Thyroid gland (tissue), 4 donors: Measurements from ENCODE around the gene ITGA1. TPM values are rescaled to one million over a fixed set of nuclear protein-coding genes. Genes with fewer than 3 reads are reported as not detected.
A peak's percentile ranks its signal among the peaks of the same experiment; 100 is the strongest.

Experiments used
- DNase-seq, 2 donors: peaks; one replicate each; pipeline ENCODE4 v3.0.0-alpha.2; 2019
- H3K27ac ChIP-seq, 3 donors: fragments of 200-600 bp; sonication (generic); 1 replicate in 2 of 3; 2 replicates in 1 of 3; pipeline ENCODE4 v1.5.1; 2016 to 2019; ENCODE audit warnings: mild to moderate bottlenecking in 1 of 3, moderate library complexity in 1 of 3
- H3K27me3 ChIP-seq: fragments of 200-600 bp; sonication (generic); one replicate; pipeline ENCODE4 v1.5.1; 2019
- H3K36me3 ChIP-seq, 2 donors: fragments of 200-600 bp; sonication (generic); one replicate each; pipeline ENCODE4 v1.5.1; 2016 to 2019
- H3K4me1 ChIP-seq, 2 donors: fragments of 200-600 bp; sonication (generic); one replicate each; pipeline ENCODE4 v1.5.1; 2017 to 2019
- H3K4me3 ChIP-seq, 3 donors: fragments of 200-600 bp; sonication (generic); replicated peaks in 1 of 3; 1 replicate in 2 of 3; 2 replicates in 1 of 3; pipeline ENCODE4 v1.5.1; 2016; ENCODE audit warnings: mild to moderate bottlenecking in 1 of 3
- H3K9me3 ChIP-seq: fragments of 200-600 bp; sonication (generic); one replicate; pipeline ENCODE4 v1.5.1; 2017
- CTCF ChIP-seq, 6 experiments: fragments of 200-600 bp in 3 of 6; fragments of 450-650 bp in 3 of 6; sonication (generic) in 3 of 6; IDR thresholded peaks; one replicate each; pipeline ENCODE4 v1.5.1; 2016 to 2019; ENCODE audit warnings: antibody characterized with exemption in 6 of 6, mild to moderate bottlenecking in 2 of 6, inconsistent platforms in 1 of 6, moderate library complexity in 1 of 6
- POLR2A ChIP-seq, 2 donors: fragments of 450-650 bp; IDR thresholded peaks; one replicate each; pipeline ENCODE4 v1.6.1; 2017; ENCODE audit warnings: antibody characterized with exemption in 2 of 2, mild to moderate bottlenecking in 2 of 2, moderate library complexity in 1 of 2
- WGBS, 2 donors: methylation state at CpG; one replicate each; pipeline ENCODE4 v1.1.5; 2017; 5-methylcytosine and 5-hydroxymethylcytosine counted together
- intact Hi-C: fragments of 100-400 bp; cut with DNase I; formaldehyde crosslinking; loops from one replicate; pipeline ENCODE4 v1.15.1; 2023
- total RNA-seq, 4 donors: library from RNA; depleted of rRNA; stranded (reverse); fragments of >200 nt; gene quantifications; one replicate each; pipeline ENCODE4 v1.2.3, GENCODE V29; 2016

ITGA1 gene
- total RNA-seq, 4 donors from 2014 or later: 38.7 to 85.9 (median 52.6) TPM

DNA sequence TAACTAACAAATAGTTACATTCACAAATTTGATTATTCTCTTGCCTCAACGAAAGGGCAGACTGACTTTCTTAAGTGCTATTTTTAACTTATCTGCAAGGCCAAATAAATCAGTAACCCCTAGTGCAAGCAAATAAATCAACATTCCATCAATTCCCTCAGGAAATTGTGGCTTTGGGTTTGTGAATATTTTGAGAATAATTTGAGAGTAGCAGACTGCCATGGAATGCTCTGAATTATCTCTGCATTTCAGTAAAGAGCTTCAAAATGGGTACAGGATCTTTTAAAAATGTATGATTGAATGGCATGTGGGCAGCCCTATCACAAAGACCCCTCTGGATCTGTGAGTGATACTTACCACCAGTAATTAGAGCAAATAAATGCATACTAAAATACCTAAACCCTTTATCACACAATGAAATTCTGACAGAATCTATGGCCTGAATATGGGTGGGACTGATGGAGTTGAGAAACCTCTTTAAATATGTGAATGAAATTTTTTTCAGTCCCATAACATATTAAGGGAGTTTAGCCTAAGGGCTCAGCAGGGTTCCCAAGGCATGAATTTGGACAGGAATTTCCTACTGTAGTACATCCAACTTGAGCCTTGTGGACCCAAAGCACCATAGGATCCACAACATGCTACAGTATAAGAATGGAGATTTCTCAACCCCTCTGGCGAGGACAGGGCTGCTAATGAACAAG lies 109.0 kb downstream of the ITGA1 start:
- Histone ChIP-seq H3K27me3 (no peaks in the 10 kb centered on the region), H3K27ac (peak overlapping the region in 1 of 3 donors; percentile 11), H3K36me3 (no peaks in the 10 kb centered on the region), H3K9me3 (no peaks in the 10 kb centered on the region), H3K4me3 (no peak overlapping the region), H3K4me1 (no peaks in the 10 kb centered on the region)
- intact Hi-C loops: no loop called here
- DNase-seq: no peak
- TF ChIP-seq CTCF (IDR thresholded peaks at IDR 0.05): no peak
- no peak for TF ChIP-seq POLR2A (IDR thresholded peaks at IDR 0.05)
- WGBS, 2 donors: 84 to 90% methylated on average over 2 of the region's 2 CpGs

GRCh38 chr5:52897238-52897614 lies 109.5 kb downstream of the ITGA1 start:
- intact Hi-C loops: no loop called here
- no peaks in the 10 kb centered on the region for H3K4me1 ChIP-seq
- H3K4me3 ChIP-seq: no peak overlapping the region
- no peak overlapping the region for H3K27ac ChIP-seq
- TF ChIP-seq POLR2A (IDR thresholded peaks at IDR 0.05) (no peak), CTCF (IDR thresholded peaks at IDR 0.05) (no peak)
- H3K27me3 ChIP-seq: no peaks in the 10 kb centered on the region
- DNase-seq: no peak
- no peaks in the 10 kb centered on the region for H3K36me3 ChIP-seq
- no peaks in the 10 kb centered on the region for H3K9me3 ChIP-seq

DNA sequence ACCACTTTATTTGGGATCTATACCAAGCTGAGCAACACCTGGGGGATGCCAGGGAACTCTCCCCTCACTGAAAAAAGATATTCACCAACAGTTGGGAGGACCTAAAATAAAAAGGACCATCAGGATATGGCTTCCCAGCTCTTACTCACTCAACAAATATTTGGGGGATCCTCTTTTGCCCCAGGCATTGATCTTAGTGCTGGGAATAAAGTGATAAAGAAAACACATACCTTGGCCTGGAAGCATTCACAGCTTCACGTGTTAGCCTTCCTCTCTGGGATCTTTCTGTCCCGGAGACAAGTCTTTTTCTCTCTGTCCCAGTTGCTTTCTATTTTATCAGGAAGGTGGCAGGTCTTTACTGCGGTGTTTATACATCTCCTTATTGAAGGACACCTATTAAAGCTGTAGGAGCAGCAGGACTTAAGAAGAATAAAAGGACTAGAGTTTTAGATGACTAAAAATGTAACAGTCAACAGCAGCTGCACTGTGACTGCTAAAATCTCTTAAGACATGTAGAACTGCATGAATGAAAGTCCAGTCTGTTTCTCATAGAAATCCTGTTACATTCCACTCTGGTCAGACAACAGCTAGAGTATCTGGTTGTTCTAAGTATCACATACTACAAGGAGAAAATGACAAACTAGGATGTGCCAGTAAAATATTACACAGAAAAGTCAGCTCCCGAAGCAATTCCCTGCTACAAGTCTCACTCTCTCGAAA lies 111.4 kb downstream of the ITGA1 start:
- Histone ChIP-seq H3K27ac (no peak overlapping the region), H3K27me3 (no peaks in the 10 kb centered on the region), H3K36me3 (peaks cover 0 to 6% of the 10 kb centered on the region in 2 donors), H3K9me3 (no peaks in the 10 kb centered on the region), H3K4me1 (no peaks in the 10 kb centered on the region), H3K4me3 (no peak overlapping the region)
- TF ChIP-seq POLR2A (IDR thresholded peaks at IDR 0.05): no peak
- no peak for TF ChIP-seq CTCF (IDR thresholded peaks at IDR 0.05)
- intact Hi-C loops: no loop called here
- 66 to 78% methylated on average over 5 of the region's 5 CpGs for WGBS, 2 donors
- DNase-seq: no peak

DNA sequence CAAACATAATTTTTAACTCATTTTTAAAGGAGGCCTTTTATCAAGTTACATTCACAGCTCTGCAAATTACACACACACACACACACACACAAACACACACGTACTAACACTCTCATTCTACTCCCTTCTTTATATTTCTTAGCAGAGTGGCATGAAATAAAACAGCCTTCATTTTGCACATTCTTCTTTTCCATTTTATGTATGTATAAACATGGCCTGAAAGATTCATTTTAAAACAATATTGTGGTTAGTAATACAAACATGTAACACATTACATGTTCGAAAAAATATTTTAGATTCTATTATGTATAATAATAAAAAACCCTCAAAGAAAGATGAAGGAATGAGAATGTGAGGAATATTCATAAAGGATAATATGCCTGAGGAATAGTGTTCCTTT lies 115.4 kb downstream of the ITGA1 start:
- WGBS, 2 donors: 87 to 88% methylated on average over 2 of the region's 2 CpGs
- H3K4me1 ChIP-seq: no peaks in the 10 kb centered on the region
- intact Hi-C loops: no loop called here
- H3K9me3 ChIP-seq: no peaks in the 10 kb centered on the region
- no peak overlapping the region for H3K4me3 ChIP-seq
- TF ChIP-seq CTCF (IDR thresholded peaks at IDR 0.05) (no peak), POLR2A (IDR thresholded peaks at IDR 0.05) (no peak)
- H3K27me3 ChIP-seq: no peaks in the 10 kb centered on the region
- DNase-seq: no peak
- peaks cover 0 to 6% of the 10 kb centered on the region in 2 donors for H3K36me3 ChIP-seq
- H3K27ac ChIP-seq: no peak overlapping the region

DNA sequence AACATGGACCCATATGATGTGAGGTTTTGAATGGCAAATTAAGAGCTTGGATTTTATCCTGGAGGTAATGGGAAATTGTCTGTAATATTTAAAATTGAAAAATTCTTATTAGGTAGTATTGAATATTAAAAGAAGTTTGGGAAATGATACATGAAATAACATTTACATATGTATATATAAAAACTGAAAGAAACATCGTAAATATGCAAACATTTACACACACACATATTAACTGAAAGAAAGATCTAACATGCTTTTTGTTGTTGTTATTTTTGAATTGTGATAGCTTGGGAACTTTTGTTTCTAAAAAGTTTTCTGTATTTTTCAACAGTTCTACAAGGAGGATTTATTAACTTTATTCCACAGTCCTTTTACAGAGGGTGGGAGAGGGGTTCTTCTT lies 118.6 kb downstream of the ITGA1 start:
- no peak for DNase-seq
- WGBS, 2 donors: 96 to 100% methylated on average over 1 of the region's 1 CpG
- H3K36me3 ChIP-seq: peaks cover 0 to 6% of the 10 kb centered on the region in 2 donors
- no peak overlapping the region for H3K27ac ChIP-seq
- no peaks in the 10 kb centered on the region for H3K9me3 ChIP-seq
- peaks cover 0 to 5% of the 10 kb centered on the region in 2 donors for H3K4me1 ChIP-seq
- no peaks in the 10 kb centered on the region for H3K27me3 ChIP-seq
- no peak overlapping the region for H3K4me3 ChIP-seq
- TF ChIP-seq POLR2A (IDR thresholded peaks at IDR 0.05) (no peak), CTCF (IDR thresholded peaks at IDR 0.05) (no peak)
- intact Hi-C loops: no loop called here
